Dedifferentiated amniotic fluid mesenchymal stem cell (primary cell): ENCODE data around the gene PLCB3.
A peak's percentile ranks its signal among the peaks of the same experiment; 100 is the strongest.

Source experiments
- DNase-seq: peaks from one replicate; pipeline ENCODE4 v3.0.0-alpha.2; 2016; ENCODE audit errors: extremely low spot score

Gene PLCB3

GRCh38 chr11:64222651-64223000, 28.7 kb upstream of the PLCB3 start:
- DNase-seq: no peak

DNA sequence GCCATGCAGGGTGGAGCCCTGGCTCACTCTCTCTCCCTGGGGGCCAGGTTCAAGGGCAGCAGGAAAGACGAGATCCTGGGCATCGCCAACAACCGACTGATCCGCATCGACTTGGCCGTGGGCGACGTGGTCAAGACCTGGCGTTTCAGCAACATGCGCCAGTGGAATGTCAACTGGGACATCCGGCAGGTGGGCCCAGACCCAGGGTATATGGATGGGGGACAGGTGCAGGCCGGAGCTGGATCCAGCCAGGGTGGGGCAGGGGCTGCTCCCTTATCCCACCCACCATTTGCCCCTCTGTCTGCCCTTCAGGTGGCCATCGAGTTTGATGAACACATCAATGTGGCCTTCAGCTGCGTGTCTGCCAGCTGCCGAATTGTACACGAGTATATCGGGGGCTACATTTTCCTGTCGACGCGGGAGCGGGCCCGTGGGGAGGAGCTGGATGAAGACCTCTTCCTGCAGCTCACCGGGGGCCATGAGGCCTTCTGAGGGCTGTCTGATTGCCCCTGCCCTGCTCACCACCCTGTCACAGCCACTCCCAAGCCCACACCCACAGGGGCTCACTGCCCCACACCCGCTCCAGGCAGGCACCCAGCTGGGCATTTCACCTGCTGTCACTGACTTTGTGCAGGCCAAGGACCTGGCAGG, 28.2 kb upstream of the PLCB3 start:
- DNase-seq: no peak

DNA sequence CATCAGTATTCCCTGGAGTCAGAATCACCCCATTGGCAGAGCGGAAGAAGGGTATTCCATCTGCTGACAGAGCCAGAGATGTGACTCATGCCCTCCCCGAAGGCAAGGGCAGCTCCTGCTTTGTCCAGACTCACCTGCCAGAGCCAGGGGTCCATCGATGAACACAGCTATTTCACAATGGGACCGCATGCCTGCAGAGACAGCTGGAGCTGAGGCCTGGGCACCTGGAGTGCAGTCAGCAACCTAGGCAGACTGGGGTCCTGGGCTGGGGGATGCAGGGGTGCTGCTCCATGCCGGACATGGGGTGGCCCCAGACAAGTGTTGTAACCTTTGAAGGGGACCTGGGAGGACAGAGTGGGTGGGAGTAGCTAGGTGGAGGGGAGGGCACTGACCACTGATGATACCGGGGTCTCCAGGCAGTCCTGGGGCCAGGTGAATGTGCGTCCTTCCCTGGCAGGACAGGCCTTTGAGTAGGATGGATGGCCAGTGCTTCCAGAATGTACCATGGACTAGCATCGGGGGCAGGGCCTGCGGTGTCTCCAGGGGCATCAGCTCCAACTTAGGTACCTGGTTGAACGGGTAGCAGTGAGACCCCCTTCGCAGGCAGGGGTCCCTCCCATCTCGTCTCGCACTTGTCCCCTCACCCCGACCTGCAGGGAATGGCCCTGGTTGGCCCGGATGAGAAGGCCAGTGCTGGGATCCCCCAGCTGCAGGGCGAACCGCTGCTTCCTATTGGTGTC, 27.0 kb upstream of the PLCB3 start:
- no peak for DNase-seq

- DNase-seq: no peak
Observed at GRCh38 chr11:64224891-64225607, 26.3 kb upstream of the PLCB3 start.

- DNase-seq: peak; percentile 69
Observed at GRCh38 chr11:64225608-64226506, 25.5 kb upstream of the PLCB3 start, which contains the start of the genes NUDT22 and TRPT1. Gene NUDT22 (plus strand): TSS chr11:64226274. CDS start chr11:64226653, 379 bp downstream. Gene TRPT1 (minus strand): TSS chr11:64226186. CDS start chr11:64225860, 326 bp downstream.

GRCh38 chr11:64226507-64227051, 24.8 kb upstream of the PLCB3 start:
- DNase-seq: no peak

DNA sequence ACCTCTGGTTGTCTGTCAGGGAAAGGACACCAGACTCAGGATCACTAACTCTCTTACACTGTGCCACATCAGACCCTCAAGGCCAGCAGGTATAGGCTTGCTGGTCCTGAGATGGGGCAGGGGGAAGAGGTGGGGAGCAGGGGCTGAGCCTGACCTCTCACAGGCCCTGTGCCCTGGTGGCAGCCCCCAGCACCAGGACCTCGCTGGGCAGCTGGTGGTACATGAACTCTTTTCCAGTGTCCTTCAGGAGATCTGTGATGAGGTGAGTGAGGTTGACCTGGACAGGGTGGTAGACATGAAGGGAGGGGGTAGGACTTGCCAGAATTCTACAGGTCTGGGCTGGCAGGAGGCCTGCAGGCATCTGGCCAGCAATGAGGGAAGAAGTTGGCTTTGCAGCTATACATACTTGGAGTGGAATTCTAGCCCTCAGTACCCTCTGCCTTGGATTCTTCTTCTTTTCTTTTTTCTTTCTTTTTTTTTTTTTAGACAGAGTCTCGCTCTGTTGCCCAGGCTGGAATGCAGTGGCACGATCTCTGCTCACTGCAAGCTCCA, 23.8 kb upstream of the PLCB3 start:
- no peak for DNase-seq

- no peak for DNase-seq
Observed at GRCh38 chr11:64229090-64229743, 22.1 kb upstream of the PLCB3 start.

- no peak for DNase-seq
Observed at GRCh38 chr11:64229744-64230170, 21.6 kb upstream of the PLCB3 start.

DNA sequence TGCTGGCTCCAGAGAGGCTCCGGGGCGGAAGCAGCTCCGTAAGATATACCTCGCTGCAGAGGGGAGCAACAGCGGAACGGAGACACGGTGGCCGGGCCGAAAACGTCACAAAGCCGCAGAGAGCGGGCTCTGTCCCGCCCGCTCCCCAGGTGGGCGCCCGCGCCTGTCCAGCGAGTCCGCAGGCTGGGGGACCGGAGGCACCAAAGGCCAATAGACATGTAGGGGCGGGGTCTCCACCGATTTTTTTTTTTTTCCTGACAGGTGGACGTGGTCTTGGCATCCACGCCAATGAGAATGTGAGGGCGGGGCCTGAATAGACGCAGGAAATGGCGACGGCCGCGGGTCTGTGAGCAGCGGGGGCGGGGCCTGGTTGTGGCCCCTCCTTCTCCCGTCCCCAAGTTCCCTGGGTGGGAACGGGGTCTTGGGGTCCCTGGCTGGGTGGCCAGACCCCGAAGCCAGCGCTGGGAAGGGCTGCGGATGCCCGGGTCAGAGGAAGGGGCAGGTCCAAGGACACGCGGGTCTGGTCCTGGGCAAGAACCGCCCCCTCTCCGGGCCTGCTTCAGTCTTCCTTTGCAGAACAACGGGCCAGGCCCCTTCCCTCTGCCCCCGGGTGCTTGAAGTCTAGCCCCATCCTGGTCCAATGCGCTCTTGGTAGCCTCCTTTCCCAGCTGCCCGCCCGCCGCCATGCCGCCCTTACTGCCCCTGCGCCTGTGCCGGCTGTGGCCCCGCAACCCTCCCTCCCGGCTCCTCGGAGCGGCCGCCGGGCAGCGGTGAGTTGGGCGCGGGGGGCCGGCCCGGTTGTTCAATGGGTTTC, 21.0 kb upstream of the PLCB3 start, which contains the start of gene DNAJC4:
Gene DNAJC4 (plus strand): TSS at position 378 of the 814 bp plus-strand sequence. CDS start 307 bp downstream, at position 685.
- DNase-seq: peak; percentile 63

- no peak for DNase-seq
Observed at GRCh38 chr11:64230985-64231365, 20.4 kb upstream of the PLCB3 start.

DNA sequence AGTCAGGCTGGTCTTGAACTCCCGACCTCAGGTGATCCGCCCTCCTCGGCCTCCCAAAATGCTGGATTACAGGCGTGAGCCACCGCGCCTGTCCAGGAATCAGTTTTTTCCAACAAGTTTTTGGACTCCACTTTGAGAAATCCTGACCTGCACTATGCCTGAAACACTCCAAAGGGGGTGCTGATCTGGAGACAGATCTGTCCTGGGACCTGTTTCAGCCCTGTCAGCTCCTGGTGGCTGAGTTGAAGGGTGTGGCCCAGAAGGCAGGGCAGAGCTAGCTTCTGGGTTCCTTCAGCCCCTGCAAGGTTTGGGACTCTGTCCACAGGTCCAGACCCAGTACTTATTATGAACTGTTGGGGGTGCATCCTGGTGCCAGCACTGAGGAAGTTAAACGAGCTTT, 19.8 kb upstream of the PLCB3 start:
- DNase-seq: no peak

DNA sequence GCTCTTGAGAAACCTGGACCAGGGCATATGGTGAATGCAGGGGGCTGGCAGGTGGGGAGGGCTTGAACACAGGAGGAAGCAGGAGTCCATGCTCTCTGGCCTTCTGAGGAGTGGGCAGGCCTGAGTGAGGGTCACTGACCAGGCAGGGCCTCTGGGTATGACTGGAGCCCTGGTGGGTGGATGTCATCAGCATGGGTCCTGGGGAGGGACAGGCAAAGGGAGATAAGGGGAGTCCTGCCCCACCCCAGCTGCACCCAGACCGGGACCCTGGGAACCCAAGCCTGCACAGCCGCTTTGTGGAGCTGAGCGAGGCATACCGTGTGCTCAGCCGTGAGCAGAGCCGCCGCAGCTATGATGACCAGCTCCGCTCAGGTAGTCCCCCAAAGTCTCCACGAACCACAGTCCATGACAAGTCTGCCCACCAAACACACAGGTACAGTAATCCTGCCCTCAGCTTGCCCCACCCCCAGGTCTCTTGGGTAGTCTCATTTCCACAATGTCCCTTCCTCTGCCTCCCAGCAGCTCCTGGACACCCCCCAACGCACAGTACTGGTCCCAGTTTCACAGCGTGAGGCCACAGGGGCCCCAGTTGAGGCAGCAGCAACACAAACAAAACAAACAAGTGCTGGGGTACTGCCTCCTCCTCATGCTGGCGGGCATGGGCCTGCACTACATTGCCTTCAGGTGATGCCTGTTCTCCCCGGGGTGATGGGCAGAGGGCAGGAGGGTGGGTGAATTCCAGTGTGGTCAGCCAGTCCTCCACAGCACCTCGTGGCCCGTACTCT, 19.0 kb upstream of the PLCB3 start:
- DNase-seq: no peak

DNA sequence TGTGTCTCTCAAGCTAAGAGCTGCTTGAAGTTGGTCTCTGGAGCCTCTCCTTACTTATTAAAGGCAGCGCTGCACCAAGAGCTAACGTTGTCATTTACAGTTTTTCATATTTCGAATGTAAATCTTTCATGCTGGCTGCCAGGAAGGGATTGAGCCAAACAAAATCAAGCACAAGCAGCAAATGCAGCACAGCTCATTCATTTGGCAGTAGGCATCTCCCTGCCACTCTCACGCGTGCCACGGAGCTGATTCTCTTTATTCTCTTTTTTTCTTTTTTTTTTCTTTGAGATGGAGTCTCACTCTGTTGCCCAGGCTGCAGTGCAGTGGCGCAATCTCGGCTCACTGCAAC, 18.4 kb upstream of the PLCB3 start:
- no peak for DNase-seq

DNA sequence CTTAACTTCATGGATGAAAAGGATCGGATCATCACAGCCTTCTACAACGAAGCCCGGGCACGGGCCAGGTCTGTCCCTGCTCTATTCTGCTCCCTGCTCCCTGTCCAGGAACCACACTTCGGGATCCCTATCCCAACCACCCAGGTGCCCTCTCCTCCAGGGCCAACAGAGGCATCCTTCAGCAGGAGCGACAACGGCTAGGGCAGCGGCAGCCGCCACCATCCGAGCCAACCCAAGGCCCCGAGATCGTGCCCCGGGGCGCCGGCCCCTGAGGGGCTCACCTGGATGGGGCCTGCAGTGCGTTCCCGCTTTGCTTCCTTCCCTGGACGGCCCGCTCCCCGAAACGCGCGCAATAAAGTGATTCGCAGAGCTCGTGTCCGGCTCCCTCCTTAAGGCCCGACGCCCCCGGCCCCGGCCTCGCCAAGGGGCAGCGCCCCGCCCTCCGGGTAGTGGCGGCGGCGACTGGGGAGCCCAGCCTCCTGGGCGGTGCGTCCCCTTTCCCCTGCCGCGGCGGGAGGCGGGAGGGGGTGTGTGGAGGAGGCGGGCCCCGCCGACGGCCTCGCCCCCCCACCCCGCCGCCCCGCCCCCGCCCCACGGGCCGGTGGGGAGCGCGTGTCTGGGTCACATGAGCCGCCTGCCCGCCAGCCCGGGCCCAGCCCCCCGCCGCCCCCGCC, 17.3 kb upstream of the PLCB3 start, which contains the start of gene VEGFB:
Gene VEGFB (plus strand): TSS at position 672 of the 674 bp plus-strand sequence. CDS start 250 bp downstream, outside the sequence.
- DNase-seq: no peak

- DNase-seq: no peak
Observed at GRCh38 chr11:64234647-64235379, 16.5 kb upstream of the PLCB3 start.

- no peak for DNase-seq
Observed at GRCh38 chr11:64235437-64236161, 15.7 kb upstream of the PLCB3 start.
